ENCODE results near the gene OPTC.
"Not testable (repeated sequence)": the region's sequence is repeated elsewhere in the genome, so short reads cannot be mapped to it uniquely, and the experiment has no call there.

OPTC gene

GRCh38 chr1:203465948-203466347 lies 28.0 kb upstream of the OPTC start:
- no peak for DNase-seq

GRCh38 chr1:203466906-203467549 lies 26.9 kb upstream of the OPTC start:
- DNase-seq, result not testable (repeated sequence)

- no peak for DNase-seq
Observed at GRCh38 chr1:203467550-203467921, 26.4 kb upstream of the OPTC start.

DNA sequence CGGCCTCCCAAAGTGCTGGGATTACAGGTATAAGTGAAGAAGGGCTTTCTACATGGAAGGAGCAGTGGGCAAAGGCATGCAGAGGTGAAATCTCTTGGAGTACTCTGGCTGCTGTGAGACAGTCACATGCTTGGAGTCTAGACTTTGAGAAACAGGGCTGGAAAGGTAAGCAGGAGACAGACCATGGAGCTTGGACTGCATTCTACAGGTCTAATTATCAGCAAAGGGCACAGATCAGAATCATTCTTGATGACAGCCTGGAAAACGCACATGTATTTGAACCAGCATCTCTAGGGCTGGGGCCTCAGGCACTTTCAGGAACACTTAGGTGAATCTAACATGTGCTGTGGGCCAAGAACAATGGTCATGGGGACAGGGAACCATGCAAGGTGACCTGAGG lies 25.6 kb upstream of the OPTC start:
- no peak for DNase-seq

DNA sequence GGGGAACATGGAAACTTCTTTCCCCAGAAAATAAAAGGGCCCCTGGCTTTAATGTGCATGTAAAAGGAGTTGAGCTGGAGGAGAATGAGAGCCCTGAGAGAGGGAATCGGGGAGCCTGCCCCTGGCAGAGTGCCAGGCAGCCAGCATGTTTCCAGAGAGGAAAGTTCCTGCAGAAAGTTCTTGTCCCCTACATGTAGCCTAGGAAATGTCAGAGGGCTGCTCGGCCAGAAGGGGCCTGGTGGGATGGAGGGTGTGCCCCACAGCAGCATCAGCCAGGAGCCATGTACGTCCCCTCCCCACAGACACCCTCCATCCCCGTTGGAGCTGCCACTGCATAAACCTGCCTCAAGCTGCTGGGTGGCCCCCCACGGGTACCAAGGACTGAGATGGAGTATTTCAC lies 23.7 kb upstream of the OPTC start:
- DNase-seq, result no peak

- no peak for DNase-seq
Observed at GRCh38 chr1:203471841-203472240, 22.1 kb upstream of the OPTC start.

DNA sequence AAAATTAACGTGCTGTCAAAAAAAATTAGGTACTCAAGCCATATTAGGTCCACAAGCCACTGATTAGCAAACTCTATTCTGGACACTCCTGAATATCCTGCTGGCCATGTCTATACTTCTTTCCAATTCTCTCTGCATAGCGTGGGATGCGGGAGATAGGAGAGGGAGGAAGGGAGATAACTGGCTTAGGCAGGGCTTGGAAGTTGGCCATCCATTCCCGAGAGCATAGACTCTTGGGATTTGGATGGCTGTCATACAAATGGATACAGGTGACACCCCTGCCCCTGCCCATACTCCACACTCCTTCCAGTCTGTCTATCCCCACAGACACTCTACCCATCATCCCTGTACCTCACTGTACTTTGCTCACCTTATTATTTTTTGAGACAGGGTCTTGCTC lies 20.7 kb upstream of the OPTC start:
- DNase-seq, result no peak

- DNase-seq, result no peak
Observed at GRCh38 chr1:203473781-203474305, 20.1 kb upstream of the OPTC start.

DNA sequence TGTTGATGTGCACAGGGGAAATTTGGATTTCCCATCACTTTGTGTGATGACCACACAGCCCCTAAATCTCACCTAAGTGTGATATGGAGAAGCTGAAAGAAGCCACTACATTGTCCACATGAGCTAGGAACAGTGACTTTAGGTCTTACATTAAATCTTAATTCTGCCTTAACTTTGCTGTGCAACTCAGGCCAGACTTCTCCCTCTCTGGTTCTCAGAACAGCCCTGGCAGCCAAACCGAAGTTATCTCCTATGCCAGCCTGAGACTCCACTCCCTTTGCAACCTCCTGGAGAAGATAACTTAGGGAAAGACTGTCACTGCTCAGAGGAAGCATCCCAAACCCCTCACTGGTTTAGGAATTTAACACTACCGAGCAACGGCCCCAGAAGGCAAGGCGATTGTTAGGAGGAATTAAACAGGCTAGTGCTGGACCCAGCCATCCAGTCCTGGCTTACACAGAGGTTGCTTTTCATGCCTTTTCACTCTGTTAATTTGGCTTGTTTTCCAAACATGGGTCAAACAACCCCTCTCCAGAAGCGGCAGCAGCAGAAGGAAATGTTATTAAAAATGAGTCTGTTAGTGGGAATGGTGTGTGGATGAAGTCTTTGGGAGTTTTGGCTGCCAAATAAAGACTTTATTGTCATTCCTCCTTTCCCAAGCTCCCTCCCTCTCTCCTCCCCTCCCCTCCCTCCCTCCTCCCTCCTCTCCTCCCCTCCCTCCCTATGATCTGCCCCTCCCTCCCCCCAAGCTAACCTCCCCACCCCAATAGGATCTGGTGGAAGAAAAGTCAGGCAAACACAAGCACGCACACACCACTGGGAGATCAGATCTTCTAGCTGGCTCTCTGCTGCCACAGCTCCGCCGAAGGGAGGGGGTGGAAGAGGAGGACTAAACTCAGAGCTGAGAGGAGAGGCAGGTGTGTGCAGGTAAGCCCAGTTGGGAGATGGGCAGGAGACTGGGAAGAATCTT lies 18.7 kb upstream of the OPTC start, which contains the start of gene PRELP:
TSS of gene PRELP (plus strand) at position 795 of the 970 bp plus-strand sequence. CDS start 7,379 bp downstream, outside the sequence.
- DNase-seq, result no peak

GRCh38 chr1:203476216-203476814 lies 17.6 kb upstream of the OPTC start:
- no peak for DNase-seq

GRCh38 chr1:203477748-203478147 lies 16.2 kb upstream of the OPTC start:
- no peak for DNase-seq

DNA sequence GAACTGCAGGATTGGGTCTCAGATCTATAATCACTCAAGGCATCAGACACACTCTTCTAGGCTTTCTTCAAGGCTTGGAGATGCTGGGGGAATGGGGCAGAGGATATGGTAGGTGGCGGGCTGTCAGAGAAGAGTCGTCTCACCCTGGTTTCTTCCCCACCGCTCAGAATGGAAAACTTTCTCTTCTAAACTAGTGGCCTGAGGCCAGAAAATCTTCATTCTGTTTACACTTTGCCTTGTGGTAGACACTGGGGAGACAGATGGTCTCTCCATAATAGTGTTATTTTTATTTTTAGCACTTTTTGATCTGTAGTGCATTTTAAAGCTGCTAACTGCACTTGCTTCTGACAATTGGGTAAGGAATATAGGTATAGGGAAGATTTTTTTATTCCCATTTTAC lies 15.7 kb upstream of the OPTC start:
- DNase-seq, result no peak

- no peak for DNase-seq
Observed at GRCh38 chr1:203478986-203479385, 15.0 kb upstream of the OPTC start.

DNA sequence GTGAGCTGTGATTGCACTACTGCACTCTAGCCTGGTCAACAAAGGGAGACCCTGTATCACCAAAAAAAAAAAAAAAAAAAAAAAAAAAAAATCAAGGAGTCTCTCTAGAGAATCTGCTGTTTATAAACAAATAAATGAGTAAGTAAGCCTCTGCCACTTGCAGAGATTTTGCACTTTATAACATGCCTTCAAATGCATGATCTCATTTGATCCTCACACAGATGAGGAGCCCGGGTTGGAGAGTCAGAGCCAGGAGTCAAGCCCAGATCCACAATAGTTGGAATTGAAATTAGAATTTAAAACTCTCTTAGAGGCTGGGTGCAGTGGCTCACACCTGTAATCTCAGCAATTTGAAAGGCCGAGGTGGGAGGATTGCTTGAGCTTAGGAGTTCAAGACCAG lies 14.3 kb upstream of the OPTC start:
- DNase-seq, result no peak

DNA sequence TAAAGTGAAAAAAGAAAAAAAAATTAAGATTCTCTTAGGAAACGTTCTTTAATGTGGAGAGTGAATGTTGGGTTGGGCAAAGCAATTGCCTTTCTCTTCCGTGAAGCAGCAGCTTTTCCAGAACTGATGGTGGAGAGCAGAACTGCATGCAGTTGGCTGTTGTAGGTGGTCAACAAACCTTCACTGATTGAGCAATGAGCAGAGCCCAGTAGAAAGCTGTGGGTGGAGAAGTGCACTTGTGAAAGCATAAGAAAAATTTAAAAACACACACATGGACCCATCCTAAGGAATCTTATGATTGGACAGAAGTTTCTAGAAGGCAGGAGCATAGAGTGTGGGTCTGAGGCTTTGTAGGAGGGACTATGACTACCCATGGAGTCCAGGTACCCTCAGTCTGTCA lies 13.9 kb upstream of the OPTC start:
- DNase-seq, result no peak

DNA sequence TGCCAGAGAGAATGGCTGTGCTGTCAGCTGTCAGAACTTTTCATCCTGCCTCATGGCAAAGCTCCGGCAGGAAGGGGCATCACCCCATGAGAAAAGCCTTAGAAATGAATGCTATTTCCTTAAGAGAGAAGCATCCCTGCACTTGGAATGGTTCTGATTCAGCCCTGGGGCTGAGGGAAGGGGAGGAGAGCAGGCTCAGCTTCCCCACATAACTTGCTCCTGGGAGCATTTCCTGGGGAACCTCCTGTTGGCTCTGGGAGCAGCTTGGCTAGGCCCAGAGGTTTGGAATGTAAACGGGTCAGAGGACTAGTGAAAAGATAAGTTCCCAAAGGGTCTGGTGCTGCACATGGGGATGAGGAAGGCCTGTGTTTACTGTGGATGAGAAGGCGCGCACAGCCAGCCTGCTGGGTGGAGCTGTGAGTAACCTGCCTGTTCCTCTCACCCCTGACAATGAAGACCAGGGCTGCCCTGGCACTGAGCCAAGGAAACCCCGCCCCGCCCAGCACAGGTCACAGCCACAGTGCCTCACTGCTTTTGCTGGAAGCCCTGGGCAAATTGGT lies 13.3 kb upstream of the OPTC start:
- DNase-seq, result no peak

- no peak for DNase-seq
Observed at GRCh38 chr1:203481196-203481595, 12.8 kb upstream of the OPTC start.

GRCh38 chr1:203486618-203487370 lies 7.2 kb upstream of the OPTC start:
- no peak for DNase-seq

- DNase-seq, result no peak
Observed at GRCh38 chr1:203488539-203488938, 5.4 kb upstream of the OPTC start.

- no peak for DNase-seq
Observed at GRCh38 chr1:203490607-203491006, 3.3 kb upstream of the OPTC start.

GRCh38 chr1:203491664-203492063 lies 2.3 kb upstream of the OPTC start:
- no peak for DNase-seq

GRCh38 chr1:203492082-203492747 lies 1.7 kb upstream of the OPTC start:
- DNase-seq, result no peak

Measured in NCI-H2081 treated with DMSO at 0.1 percent for 48 hours (cell line).